Right renal pelvis (tissue), 4 donors: Measurements from ENCODE around the gene LY6G6C. TPM values are rescaled to one million over a fixed set of nuclear protein-coding genes. Genes with fewer than 3 reads are reported as not detected.

Experiments
- DNase-seq, 4 donors: peaks; one replicate each; pipeline ENCODE4 v3.0.0-alpha.2; 2013; ENCODE audit warnings: low read depth in 4 of 4, low spot score in 3 of 4, missing footprints in 1 of 4
- polyA plus RNA-seq, 4 donors: library from polyadenylated mRNA; unstranded; fragments of 120-200 nt; gene quantifications; one replicate each; pipeline ENCODE4 v1.2.1, GENCODE V29; 2013; ENCODE audit not compliant: insufficient read length in 4 of 4

Gene LY6G6C
- polyA plus RNA-seq, 4 donors, result 0.28 to 0.43 (median 0.40) TPM; not detected in 1

DNA sequence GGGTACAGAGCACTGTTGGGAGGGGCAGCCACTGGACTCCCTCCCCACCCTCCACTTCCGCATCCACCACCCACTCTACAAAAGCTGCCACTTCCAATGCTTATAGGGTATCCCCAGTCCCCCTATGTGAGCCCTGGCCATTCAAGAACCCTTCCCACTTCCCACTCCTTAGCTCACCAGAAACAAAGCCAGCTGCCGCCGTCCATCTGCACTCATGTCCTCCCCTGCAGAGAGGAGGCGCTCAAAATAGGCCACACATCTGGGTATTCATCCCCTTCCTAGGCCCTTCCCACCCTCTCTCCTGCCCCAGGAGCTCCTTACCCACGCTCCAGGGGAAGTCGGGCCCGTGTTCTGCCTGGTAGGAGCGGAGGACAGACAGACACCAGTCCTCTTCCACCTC lies 34.2 kb downstream of the LY6G6C start:
- no peak for DNase-seq

DNA sequence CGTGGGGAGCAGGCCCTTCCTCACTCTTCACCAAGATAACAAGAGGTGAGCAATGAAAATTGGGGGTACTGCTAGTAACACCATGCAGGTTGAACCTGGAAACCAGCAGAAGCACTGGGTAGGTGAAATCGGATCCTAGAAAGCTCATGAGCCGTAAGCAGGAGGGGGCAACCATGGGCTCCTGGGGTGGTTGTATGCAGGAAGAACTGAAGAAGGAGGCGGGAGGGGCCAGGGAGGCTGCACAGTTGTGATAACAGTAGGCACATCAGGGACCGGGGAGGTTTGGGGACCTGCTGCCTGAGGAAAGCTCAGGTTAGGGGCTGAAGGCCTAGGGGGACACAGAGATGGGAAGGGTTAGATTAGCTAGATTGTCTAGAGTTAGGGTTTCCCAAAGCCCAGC lies 35.1 kb downstream of the LY6G6C start:
- no peak for DNase-seq

GRCh38 chr6:31683591-31683990 lies 38.0 kb downstream of the LY6G6C start:
- no peak for DNase-seq

DNA sequence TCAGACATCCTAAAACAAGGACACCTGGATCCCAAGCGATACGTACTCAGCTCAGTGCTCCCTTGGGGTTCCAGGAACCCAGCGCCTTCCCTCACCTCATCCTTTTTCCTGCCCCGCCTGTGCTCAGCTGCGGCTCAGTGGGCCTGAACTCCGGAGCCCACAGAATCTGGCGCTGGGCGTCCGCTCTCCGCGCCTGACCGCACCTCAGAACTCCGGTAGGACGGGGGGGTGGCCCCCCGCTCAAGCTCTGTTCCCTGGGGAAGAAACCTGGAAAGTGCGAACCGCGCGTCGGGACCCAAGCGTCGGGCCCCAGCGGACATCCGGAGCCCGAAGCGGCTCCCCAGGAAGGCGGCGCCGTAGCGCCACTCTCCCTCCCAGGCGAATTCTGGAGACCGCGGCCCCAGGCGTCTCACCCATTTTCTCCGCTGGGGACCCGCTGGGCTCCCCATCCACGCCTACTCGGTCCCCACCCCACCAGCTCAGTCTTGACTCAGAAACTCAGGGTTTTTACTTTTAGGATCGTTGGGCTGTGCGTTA lies 40.3 kb downstream of the LY6G6C start:
- DNase-seq, result no peak

DNA sequence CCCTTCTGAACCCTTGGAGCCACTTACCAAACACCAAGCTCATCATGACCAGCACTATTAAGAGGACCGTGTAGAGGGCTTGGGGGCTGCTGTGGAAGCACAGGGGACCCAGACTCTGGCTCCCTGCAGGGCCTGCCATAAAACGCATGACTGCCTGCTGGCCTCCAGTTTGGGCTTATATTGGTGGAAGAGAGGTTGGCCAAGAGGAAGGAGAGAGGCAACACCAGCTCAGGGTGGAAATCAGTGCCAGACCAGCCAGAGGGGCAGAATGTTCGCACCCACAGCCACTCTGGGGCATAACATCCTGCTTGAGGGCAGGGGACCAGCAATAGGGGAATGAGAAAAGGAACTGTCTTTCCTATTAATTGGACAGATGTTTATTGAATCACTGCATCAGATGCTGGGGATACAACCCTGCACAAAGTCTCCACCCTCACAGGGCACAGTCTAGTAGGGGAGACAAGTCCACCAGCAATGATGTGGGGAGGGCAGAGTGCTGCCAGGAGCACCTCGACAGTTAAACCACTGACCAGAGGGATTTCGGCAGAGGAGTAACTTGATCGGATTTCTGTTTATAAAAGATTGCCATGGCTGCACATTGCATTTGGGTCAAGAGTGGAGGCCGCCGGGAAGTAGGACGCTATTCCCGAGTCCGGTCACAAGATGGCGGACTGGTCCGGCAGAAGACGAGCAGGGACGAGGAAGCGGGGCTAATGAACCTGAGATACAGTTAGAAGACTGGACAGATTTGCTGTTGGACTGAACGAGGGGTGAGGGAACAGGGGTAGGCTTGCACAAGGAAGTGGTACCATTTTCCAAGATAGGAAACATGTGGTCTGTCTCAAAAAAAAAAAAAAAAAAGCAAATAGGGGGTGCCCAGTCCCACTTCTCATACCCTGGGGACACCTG lies 41.1 kb downstream of the LY6G6C start, which contains the start of gene LY6G5C:
LY6G5C (minus strand) TSS at position 842 of the 909 bp plus-strand sequence; CDS start at position 148, 694 bp downstream.
- peak in 1 of 4 donors; percentile 77 for DNase-seq

GRCh38 chr6:31677955-31678354 lies 43.6 kb downstream of the LY6G6C start:
- no peak for DNase-seq

- DNase-seq, result no peak
Measured at GRCh38 chr6:31676904-31677303, 44.6 kb downstream of the LY6G6C start.

GRCh38 chr6:31676322-31676903 lies 45.1 kb downstream of the LY6G6C start:
- no peak for DNase-seq

DNA sequence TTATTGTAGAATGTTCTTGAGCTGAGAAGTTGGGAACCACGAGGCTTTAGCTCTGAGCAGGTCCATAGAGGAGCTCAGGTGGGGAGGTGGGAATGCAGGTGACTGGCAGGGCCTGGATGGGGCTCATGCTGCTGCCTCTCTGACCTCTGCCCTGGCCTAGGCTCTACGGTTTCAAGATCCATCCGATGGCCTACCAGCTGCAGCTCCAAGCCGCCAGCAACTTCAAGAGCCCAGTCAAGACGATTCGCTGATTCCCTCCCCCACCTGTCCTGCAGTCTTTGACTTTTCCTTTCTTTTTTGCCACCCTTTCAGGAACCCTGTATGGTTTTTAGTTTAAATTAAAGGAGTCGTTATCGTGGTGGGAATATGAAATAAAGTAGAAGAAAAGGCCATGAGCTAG lies 51.9 kb downstream of the LY6G6C start, which contains the start of gene LY6G5B:
LY6G5B (plus strand) TSS at position 301 of the 400 bp plus-strand sequence. CDS start 975 bp downstream, outside the sequence.
- DNase-seq, result no peak

Other genes starting within 250 kb of the LY6G6C start
- 1 to 10 TPM in 3 of 4 donors, under 1 TPM in 1; 0.80 to 1.6 (median 1.4) TPM for gene MICB, start 223.6 kb downstream of the LY6G6C start, polyA plus RNA-seq
- gene MCCD1, start 192.8 kb downstream of the LY6G6C start, polyA plus RNA-seq, result 10 to 100 TPM; 14.0 to 27.9 (median 20.6) TPM
- 100 to 1,000 TPM; 498 to 550 (median 542) TPM for gene DDX39B, start 179.7 kb downstream of the LY6G6C start, polyA plus RNA-seq
- gene ATP6V1G2, start 175.1 kb downstream of the LY6G6C start, polyA plus RNA-seq, result 10 to 100 TPM in 1 of 4 donors, 1 to 10 TPM in 3; 6.4 to 11.8 (median 7.3) TPM
- gene NFKBIL1, start 174.1 kb downstream of the LY6G6C start, polyA plus RNA-seq, result 10 to 100 TPM; 19.1 to 27.4 (median 20.8) TPM
- under 1 TPM; 0.22 to 0.45 (median 0.34) TPM for gene LTA, start 149.5 kb downstream of the LY6G6C start, polyA plus RNA-seq
- under 1 TPM; 0.08 to 0.28 (median 0.16) TPM for gene TNF, start 146.2 kb downstream of the LY6G6C start, polyA plus RNA-seq
- 1 to 10 TPM; 1.0 to 2.3 (median 1.2) TPM for gene LTB, start 139.3 kb downstream of the LY6G6C start, polyA plus RNA-seq
- 1 to 10 TPM; 3.8 to 7.0 (median 4.7) TPM for gene LST1, start 135.5 kb downstream of the LY6G6C start, polyA plus RNA-seq
- under 1 TPM in 1 of 4 donors, not detected in 3; 0.25 TPM for gene NCR3, start 128.7 kb downstream of the LY6G6C start, polyA plus RNA-seq
- gene AIF1, start 106.5 kb downstream of the LY6G6C start, polyA plus RNA-seq, result 10 to 100 TPM; 73.2 to 86.0 (median 82.3) TPM
- gene PRRC2A, start 101.0 kb downstream of the LY6G6C start, polyA plus RNA-seq, result 100 to 1,000 TPM; 158 to 215 (median 172) TPM
- gene BAG6, start 69.1 kb downstream of the LY6G6C start, polyA plus RNA-seq, result 100 to 1,000 TPM; 236 to 267 (median 247) TPM
- 100 to 1,000 TPM in 3 of 4 donors, 10 to 100 TPM in 1; 91.2 to 139 (median 117) TPM for gene APOM, start 65.9 kb downstream of the LY6G6C start, polyA plus RNA-seq
- gene C6orf47, start 61.0 kb downstream of the LY6G6C start, polyA plus RNA-seq, result 10 to 100 TPM; 20.0 to 22.5 (median 20.7) TPM
- 10 to 100 TPM; 25.6 to 28.8 (median 26.0) TPM for gene GPANK1, start 56.7 kb downstream of the LY6G6C start, polyA plus RNA-seq
- 100 to 1,000 TPM; 237 to 255 (median 246) TPM for gene CSNK2B, start 55.7 kb downstream of the LY6G6C start, polyA plus RNA-seq
- gene LY6G5B, start 51.8 kb downstream of the LY6G6C start, polyA plus RNA-seq, result 10 to 100 TPM; 14.0 to 21.3 (median 15.2) TPM
- 1 to 10 TPM; 2.4 to 3.3 (median 2.7) TPM for gene LY6G5C, start 40.7 kb downstream of the LY6G6C start, polyA plus RNA-seq
- 10 to 100 TPM; 52.5 to 62.6 (median 52.9) TPM for gene ABHD16A, start 18.4 kb downstream of the LY6G6C start, polyA plus RNA-seq
- gene LY6G6F, start 14.9 kb downstream of the LY6G6C start, polyA plus RNA-seq, result 1 to 10 TPM in 1 of 4 donors, under 1 TPM in 3; 0.33 to 1.0 (median 0.80) TPM
- gene LY6G6D, start 6.4 kb downstream of the LY6G6C start, polyA plus RNA-seq, result under 1 TPM in 1 of 4 donors, not detected in 3; 0.82 TPM
- gene MPIG6B, start 1.6 kb upstream of the LY6G6C start, polyA plus RNA-seq, result 1 to 10 TPM in 3 of 4 donors, under 1 TPM in 1; 0.96 to 3.8 (median 1.2) TPM
- gene DDAH2, start 7.6 kb upstream of the LY6G6C start, polyA plus RNA-seq, result 100 to 1,000 TPM; 148 to 230 (median 168) TPM
- gene CLIC1, start 14.8 kb upstream of the LY6G6C start, polyA plus RNA-seq, result 100 to 1,000 TPM; 290 to 327 (median 297) TPM
- 10 to 100 TPM; 18.3 to 25.7 (median 20.5) TPM for gene MSH5, start 18.3 kb upstream of the LY6G6C start, polyA plus RNA-seq
- gene SAPCD1, start 40.9 kb upstream of the LY6G6C start, polyA plus RNA-seq, result 1 to 10 TPM; 2.7 to 9.2 (median 5.6) TPM
- gene VWA7, start 55.6 kb upstream of the LY6G6C start, polyA plus RNA-seq, result 10 to 100 TPM in 1 of 4 donors, 1 to 10 TPM in 3; 7.1 to 10.4 (median 8.7) TPM
- gene VARS1, start 74.0 kb upstream of the LY6G6C start, polyA plus RNA-seq, result 10 to 100 TPM; 56.8 to 59.8 (median 59.0) TPM
- gene LSM2, start 85.2 kb upstream of the LY6G6C start, polyA plus RNA-seq, result 10 to 100 TPM; 82.9 to 92.5 (median 84.0) TPM
- gene HSPA1L, start 93.5 kb upstream of the LY6G6C start, polyA plus RNA-seq, result 1 to 10 TPM; 3.8 to 4.8 (median 4.0) TPM
- 100 to 1,000 TPM in 2 of 4 donors, 10 to 100 TPM in 2; 93.4 to 143 (median 105) TPM for gene HSPA1A, start 93.8 kb upstream of the LY6G6C start, polyA plus RNA-seq
- gene HSPA1B, start 106.0 kb upstream of the LY6G6C start, polyA plus RNA-seq, result 100 to 1,000 TPM; 106 to 189 (median 147) TPM
- gene NEU1, start 141.1 kb upstream of the LY6G6C start, polyA plus RNA-seq, result 10 to 100 TPM; 76.5 to 91.2 (median 76.6) TPM
- 10 to 100 TPM; 44.2 to 55.2 (median 44.7) TPM for gene SLC44A4, start 157.3 kb upstream of the LY6G6C start, polyA plus RNA-seq
- gene EHMT2, start 176.0 kb upstream of the LY6G6C start, polyA plus RNA-seq, result 10 to 100 TPM; 71.6 to 88.6 (median 77.8) TPM
- gene ZBTB12, start 180.3 kb upstream of the LY6G6C start, polyA plus RNA-seq, result 10 to 100 TPM; 21.6 to 27.7 (median 23.0) TPM
- gene C2, start 206.0 kb upstream of the LY6G6C start, polyA plus RNA-seq, result 1 to 10 TPM; 3.6 to 5.6 (median 4.3) TPM
- gene CFB, start 224.3 kb upstream of the LY6G6C start, polyA plus RNA-seq, result 10 to 100 TPM in 1 of 4 donors, 1 to 10 TPM in 3; 5.0 to 20.8 (median 6.1) TPM
- 100 to 1,000 TPM in 1 of 4 donors, 10 to 100 TPM in 3; 88.2 to 102 (median 92.2) TPM for gene NELFE, start 237.2 kb upstream of the LY6G6C start, polyA plus RNA-seq
- 10 to 100 TPM; 41.1 to 51.1 (median 44.7) TPM for gene SKIC2, start 237.4 kb upstream of the LY6G6C start, polyA plus RNA-seq